ENCODE measurements around the gene DCC.

The DCC gene

DNA sequence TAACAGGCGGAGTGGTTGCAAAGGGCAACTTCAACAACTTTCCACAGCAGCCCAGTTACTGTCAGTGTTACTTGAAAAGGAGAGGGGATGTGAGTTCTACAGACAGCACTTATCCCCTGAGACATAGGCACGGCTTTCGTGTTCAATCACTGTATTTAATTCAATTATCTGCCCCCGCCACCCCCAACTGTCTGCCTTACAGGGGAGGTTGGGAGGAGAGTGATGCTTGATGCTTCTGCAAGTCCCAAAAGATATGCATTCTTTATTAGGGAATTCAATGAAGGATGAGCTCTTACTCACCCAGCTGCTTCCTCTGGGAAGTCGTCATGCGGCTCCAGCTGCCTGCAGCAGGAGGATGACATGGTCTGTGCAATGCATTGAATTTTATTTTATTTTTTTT lies 639.9 kb downstream of the DCC start:
- no CpG with 5 or more reads among the region's 6 CpGs for WGBS (ENCODE audit: insufficient coverage)
- ChIA-PET CTCF (no interaction called here), POLR2A (no interaction called here)
- no peaks in the 10 kb centered on the region for H3K9me3 ChIP-seq (ENCODE audit: control extremely low read depth in 1 of 5, control insufficient read depth in 4 of 5, insufficient read depth in 2 of 5, low read depth in 1 of 5, low read length in 4 of 5)
- no peak overlapping the region for H3K27ac ChIP-seq (ENCODE audit: insufficient read depth in 1 of 2, low read depth in 1 of 2, low read length in 2 of 2, poor library complexity in 1 of 2, severe bottlenecking in 2 of 2)
- H3K4me3 ChIP-seq (ENCODE audit: control insufficient read depth in 1 of 7, extremely low read depth in 1 of 7, insufficient read depth in 4 of 7, low read depth in 2 of 7, low read length in 6 of 7) = no peak overlapping the region
- no peak for DNase-seq
- H3K27me3 ChIP-seq (replicated peaks in 2 of 5; ENCODE audit: control insufficient read depth in 4 of 5, insufficient read depth in 5 of 5, low read length in 4 of 5) = no peaks in the 10 kb centered on the region
- H3K36me3 ChIP-seq (ENCODE audit: control insufficient read depth in 4 of 4, insufficient read depth in 4 of 4, low read length in 3 of 4) = no peaks in the 10 kb centered on the region
- no peaks in the 10 kb centered on the region for H3K4me1 ChIP-seq (ENCODE audit: control extremely low read depth in 1 of 4, control insufficient read depth in 4 of 4, insufficient read depth in 4 of 4, low read length in 3 of 4)

DNA sequence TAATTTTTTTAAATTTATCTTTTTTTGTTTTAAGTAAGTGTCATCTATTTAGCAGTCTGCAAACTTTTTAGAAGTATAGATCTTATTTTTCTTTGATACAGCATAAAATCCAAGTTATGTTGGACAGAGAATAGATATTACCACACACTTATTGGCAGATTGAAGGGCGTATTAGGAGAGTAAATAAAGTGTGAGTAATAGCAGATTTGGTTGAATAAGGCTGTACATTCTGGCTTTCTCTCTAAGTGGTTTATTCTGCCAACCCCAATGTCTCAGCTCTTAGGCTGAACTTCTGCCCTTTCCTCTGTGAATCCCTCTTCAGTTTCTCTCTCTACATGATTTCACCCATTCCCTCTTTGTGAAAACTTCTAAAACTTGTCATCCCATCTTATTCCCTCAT lies 651.2 kb downstream of the DCC start:
- DNase-seq = no peak
- ChIA-PET CTCF (no interaction called here), POLR2A (no interaction called here)
- Histone ChIP-seq H3K4me1 (ENCODE audit: control extremely low read depth in 1 of 4, control insufficient read depth in 4 of 4, insufficient read depth in 4 of 4, low read length in 3 of 4) (no peaks in the 10 kb centered on the region), H3K27me3 (replicated peaks in 2 of 5; ENCODE audit: control insufficient read depth in 4 of 5, insufficient read depth in 5 of 5, low read length in 4 of 5) (no peaks in the 10 kb centered on the region), H3K9me3 (ENCODE audit: control extremely low read depth in 1 of 5, control insufficient read depth in 4 of 5, insufficient read depth in 2 of 5, low read depth in 1 of 5, low read length in 4 of 5) (no peaks in the 10 kb centered on the region), H3K4me3 (ENCODE audit: control insufficient read depth in 1 of 7, extremely low read depth in 1 of 7, insufficient read depth in 4 of 7, low read depth in 2 of 7, low read length in 6 of 7) (no peak overlapping the region), H3K27ac (ENCODE audit: insufficient read depth in 1 of 2, low read depth in 1 of 2, low read length in 2 of 2, poor library complexity in 1 of 2, severe bottlenecking in 2 of 2) (no peak overlapping the region), H3K36me3 (ENCODE audit: control insufficient read depth in 4 of 4, insufficient read depth in 4 of 4, low read length in 3 of 4) (no peaks in the 10 kb centered on the region)
- no CpG with 5 or more reads among the region's 1 CpG for WGBS (ENCODE audit: insufficient coverage)

DNA sequence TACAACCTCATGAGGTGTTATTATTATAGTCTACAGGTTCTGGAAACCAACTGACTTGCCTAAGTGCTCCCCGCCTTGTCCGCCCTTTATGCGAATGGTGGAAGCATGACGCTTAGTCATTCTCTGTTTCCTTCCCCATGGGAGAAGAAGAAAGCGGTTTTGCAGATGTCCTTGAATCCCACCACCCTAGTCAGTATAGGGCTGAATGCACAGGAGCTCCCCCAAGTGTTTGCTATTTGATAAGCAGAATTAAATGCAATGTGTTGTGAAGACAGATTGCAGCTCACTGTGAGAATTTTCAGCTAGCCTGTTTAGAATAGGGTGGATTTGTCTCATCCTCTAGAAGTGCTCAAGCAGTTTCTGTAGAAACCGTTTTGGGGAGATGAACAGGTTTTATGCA lies 652.0 kb downstream of the DCC start:
- Histone ChIP-seq H3K36me3 (ENCODE audit: control insufficient read depth in 4 of 4, insufficient read depth in 4 of 4, low read length in 3 of 4) (no peaks in the 10 kb centered on the region), H3K9me3 (ENCODE audit: control extremely low read depth in 1 of 5, control insufficient read depth in 4 of 5, insufficient read depth in 2 of 5, low read depth in 1 of 5, low read length in 4 of 5) (no peaks in the 10 kb centered on the region), H3K4me3 (ENCODE audit: control insufficient read depth in 1 of 7, extremely low read depth in 1 of 7, insufficient read depth in 4 of 7, low read depth in 2 of 7, low read length in 6 of 7) (no peak overlapping the region), H3K27me3 (replicated peaks in 2 of 5; ENCODE audit: control insufficient read depth in 4 of 5, insufficient read depth in 5 of 5, low read length in 4 of 5) (no peaks in the 10 kb centered on the region), H3K4me1 (ENCODE audit: control extremely low read depth in 1 of 4, control insufficient read depth in 4 of 4, insufficient read depth in 4 of 4, low read length in 3 of 4) (no peaks in the 10 kb centered on the region), H3K27ac (ENCODE audit: insufficient read depth in 1 of 2, low read depth in 1 of 2, low read length in 2 of 2, poor library complexity in 1 of 2, severe bottlenecking in 2 of 2) (no peak overlapping the region)
- WGBS (ENCODE audit: insufficient coverage) = 46% methylated on average over 5 of the region's 6 CpGs
- CTCF ChIA-PET = interaction anchor here (1.1 kb wide), 1 partner anchor 83 kb away, joined by 3 read pairs; no protein-coding TSS in a partner anchor
- DNase-seq = no peak
- POLR2A ChIA-PET = no interaction called here

DNA sequence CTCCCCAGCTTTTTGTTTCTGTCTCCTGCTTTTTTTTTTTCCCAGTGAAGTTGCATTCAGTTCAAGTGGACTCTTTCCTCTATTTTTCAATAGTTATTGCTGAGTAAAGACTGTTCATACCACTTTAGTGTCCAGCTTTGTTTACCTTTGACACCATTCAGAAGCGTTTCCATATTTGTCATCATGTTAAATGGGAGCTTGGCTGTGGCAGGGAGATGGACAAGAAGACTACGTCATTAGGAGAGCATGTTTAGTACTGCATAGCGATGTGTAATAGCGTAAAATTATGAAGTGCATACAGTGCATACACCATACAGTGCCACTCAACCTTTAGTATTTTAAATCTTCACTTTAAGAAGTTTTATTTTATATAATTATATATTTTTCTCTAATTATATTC lies 655.9 kb downstream of the DCC start:
- Histone ChIP-seq H3K4me1 (ENCODE audit: control extremely low read depth in 1 of 4, control insufficient read depth in 4 of 4, insufficient read depth in 4 of 4, low read length in 3 of 4) (no peaks in the 10 kb centered on the region), H3K4me3 (ENCODE audit: control insufficient read depth in 1 of 7, extremely low read depth in 1 of 7, insufficient read depth in 4 of 7, low read depth in 2 of 7, low read length in 6 of 7) (no peak overlapping the region), H3K36me3 (ENCODE audit: control insufficient read depth in 4 of 4, insufficient read depth in 4 of 4, low read length in 3 of 4) (no peaks in the 10 kb centered on the region), H3K27me3 (replicated peaks in 2 of 5; ENCODE audit: control insufficient read depth in 4 of 5, insufficient read depth in 5 of 5, low read length in 4 of 5) (no peaks in the 10 kb centered on the region), H3K27ac (ENCODE audit: insufficient read depth in 1 of 2, low read depth in 1 of 2, low read length in 2 of 2, poor library complexity in 1 of 2, severe bottlenecking in 2 of 2) (no peak overlapping the region), H3K9me3 (ENCODE audit: control extremely low read depth in 1 of 5, control insufficient read depth in 4 of 5, insufficient read depth in 2 of 5, low read depth in 1 of 5, low read length in 4 of 5) (no peaks in the 10 kb centered on the region)
- CTCF ChIA-PET = no interaction called here
- WGBS (ENCODE audit: insufficient coverage) = no CpG with 5 or more reads among the region's 4 CpGs
- POLR2A ChIA-PET = no interaction called here
- DNase-seq = no peak

DNA sequence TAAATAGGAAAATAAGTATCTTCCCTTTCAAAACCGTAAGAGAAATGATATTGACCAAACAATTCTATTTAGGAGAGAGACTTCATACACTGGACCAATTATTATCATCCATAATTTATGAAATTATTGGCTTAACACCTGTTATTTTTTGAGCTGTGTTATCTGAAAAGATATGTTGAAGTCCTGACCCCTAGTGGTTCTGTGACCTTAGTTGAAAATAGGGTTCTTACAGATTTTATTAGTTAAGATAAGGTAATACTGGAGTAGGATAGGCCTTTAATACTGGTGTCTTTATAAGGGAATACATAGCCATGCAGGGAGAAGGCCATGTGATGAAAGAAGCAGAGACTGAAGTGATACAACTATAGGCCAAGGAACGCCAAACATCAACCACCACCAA lies 659.6 kb downstream of the DCC start:
- WGBS (ENCODE audit: insufficient coverage) = no CpG with 5 or more reads among the region's 2 CpGs
- no peak overlapping the region for H3K4me3 ChIP-seq (ENCODE audit: control insufficient read depth in 1 of 7, extremely low read depth in 1 of 7, insufficient read depth in 4 of 7, low read depth in 2 of 7, low read length in 6 of 7)
- H3K27me3 ChIP-seq (replicated peaks in 2 of 5; ENCODE audit: control insufficient read depth in 4 of 5, insufficient read depth in 5 of 5, low read length in 4 of 5) = no peaks in the 10 kb centered on the region
- H3K36me3 ChIP-seq (ENCODE audit: control insufficient read depth in 4 of 4, insufficient read depth in 4 of 4, low read length in 3 of 4) = no peaks in the 10 kb centered on the region
- ChIA-PET CTCF (no interaction called here), POLR2A (no interaction called here)
- no peak overlapping the region for H3K27ac ChIP-seq (ENCODE audit: insufficient read depth in 1 of 2, low read depth in 1 of 2, low read length in 2 of 2, poor library complexity in 1 of 2, severe bottlenecking in 2 of 2)
- no peaks in the 10 kb centered on the region for H3K9me3 ChIP-seq (ENCODE audit: control extremely low read depth in 1 of 5, control insufficient read depth in 4 of 5, insufficient read depth in 2 of 5, low read depth in 1 of 5, low read length in 4 of 5)
- H3K4me1 ChIP-seq (ENCODE audit: control extremely low read depth in 1 of 4, control insufficient read depth in 4 of 4, insufficient read depth in 4 of 4, low read length in 3 of 4) = no peaks in the 10 kb centered on the region
- DNase-seq = no peak

DNA sequence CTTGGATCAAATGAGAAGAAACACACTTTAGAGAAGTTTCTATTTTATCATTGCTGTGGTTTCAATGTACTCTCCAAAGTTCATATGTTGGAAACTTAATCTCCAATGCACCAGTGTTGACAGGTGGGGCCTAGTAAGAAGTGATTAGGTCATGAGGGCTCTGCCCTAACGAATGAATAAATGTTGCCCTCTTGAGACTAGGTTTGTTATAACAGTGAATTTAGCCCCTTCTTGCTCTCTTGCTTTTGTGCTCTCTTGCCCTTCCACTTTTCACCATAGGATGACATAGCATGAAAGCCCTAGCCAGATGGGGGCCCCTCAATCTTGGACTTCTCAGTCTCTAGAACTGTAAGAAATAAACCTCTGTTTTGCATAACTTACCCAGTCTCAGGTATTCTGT lies 664.8 kb downstream of the DCC start:
- ChIA-PET POLR2A (no interaction called here), CTCF (no interaction called here)
- Histone ChIP-seq H3K4me1 (ENCODE audit: control extremely low read depth in 1 of 4, control insufficient read depth in 4 of 4, insufficient read depth in 4 of 4, low read length in 3 of 4) (no peaks in the 10 kb centered on the region), H3K27ac (ENCODE audit: insufficient read depth in 1 of 2, low read depth in 1 of 2, low read length in 2 of 2, poor library complexity in 1 of 2, severe bottlenecking in 2 of 2) (no peak overlapping the region), H3K9me3 (ENCODE audit: control extremely low read depth in 1 of 5, control insufficient read depth in 4 of 5, insufficient read depth in 2 of 5, low read depth in 1 of 5, low read length in 4 of 5) (no peaks in the 10 kb centered on the region), H3K36me3 (ENCODE audit: control insufficient read depth in 4 of 4, insufficient read depth in 4 of 4, low read length in 3 of 4) (no peaks in the 10 kb centered on the region), H3K4me3 (ENCODE audit: control insufficient read depth in 1 of 7, extremely low read depth in 1 of 7, insufficient read depth in 4 of 7, low read depth in 2 of 7, low read length in 6 of 7) (no peak overlapping the region), H3K27me3 (replicated peaks in 2 of 5; ENCODE audit: control insufficient read depth in 4 of 5, insufficient read depth in 5 of 5, low read length in 4 of 5) (no peaks in the 10 kb centered on the region)
- WGBS (ENCODE audit: insufficient coverage) = 88% methylated on average over 1 of the region's 1 CpG
- DNase-seq = no peak

DNA sequence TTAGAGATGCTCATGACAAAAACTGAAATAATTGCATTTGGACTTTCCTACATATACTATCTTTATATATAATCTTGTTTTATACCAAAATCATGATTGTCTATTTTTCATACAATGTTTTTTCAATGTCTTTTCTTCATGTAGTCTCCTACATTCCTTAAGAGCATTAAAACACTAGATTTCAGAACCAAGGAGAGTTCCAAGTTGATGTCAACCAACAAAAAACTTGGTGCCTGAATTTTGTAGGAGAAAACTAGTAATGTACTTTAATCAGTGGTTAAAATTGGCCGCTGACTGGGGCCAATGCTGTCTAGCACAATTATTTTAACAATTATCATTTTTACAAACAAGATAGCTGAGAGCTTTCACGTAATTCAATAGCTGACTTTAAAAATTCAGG lies 678.8 kb downstream of the DCC start:
- POLR2A ChIA-PET = no interaction called here

DNA sequence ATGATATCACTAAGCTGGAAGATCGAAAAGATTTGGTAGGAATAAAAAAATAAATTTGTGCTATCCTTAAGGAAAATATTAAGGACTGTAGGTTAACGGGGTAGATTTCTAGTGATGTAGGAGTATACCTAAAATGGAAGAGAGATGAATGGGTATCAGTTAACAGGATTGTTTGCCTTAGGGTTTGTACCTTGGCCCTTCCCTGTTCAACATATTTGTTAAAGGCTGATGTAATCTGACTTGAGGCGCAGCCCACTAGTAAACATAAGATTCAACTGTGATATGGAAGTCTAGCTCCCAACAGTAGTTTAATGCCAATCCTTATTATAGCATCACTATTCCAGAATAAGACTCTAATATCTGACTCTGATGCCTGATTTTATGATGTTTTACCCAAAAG lies 685.2 kb downstream of the DCC start:
- CTCF ChIA-PET = no interaction called here
- Histone ChIP-seq H3K4me1 (ENCODE audit: control extremely low read depth in 1 of 4, control insufficient read depth in 4 of 4, insufficient read depth in 4 of 4, low read length in 3 of 4) (no peaks in the 10 kb centered on the region), H3K9me3 (ENCODE audit: control extremely low read depth in 1 of 5, control insufficient read depth in 4 of 5, insufficient read depth in 2 of 5, low read depth in 1 of 5, low read length in 4 of 5) (no peaks in the 10 kb centered on the region), H3K27ac (ENCODE audit: insufficient read depth in 1 of 2, low read depth in 1 of 2, low read length in 2 of 2, poor library complexity in 1 of 2, severe bottlenecking in 2 of 2) (no peak overlapping the region), H3K27me3 (replicated peaks in 2 of 5; ENCODE audit: control insufficient read depth in 4 of 5, insufficient read depth in 5 of 5, low read length in 4 of 5) (no peaks in the 10 kb centered on the region), H3K4me3 (ENCODE audit: control insufficient read depth in 1 of 7, extremely low read depth in 1 of 7, insufficient read depth in 4 of 7, low read depth in 2 of 7, low read length in 6 of 7) (no peak overlapping the region), H3K36me3 (ENCODE audit: control insufficient read depth in 4 of 4, insufficient read depth in 4 of 4, low read length in 3 of 4) (no peaks in the 10 kb centered on the region)
- no peak for DNase-seq
- POLR2A ChIA-PET = no interaction called here
- 83% methylated on average over 2 of the region's 3 CpGs for WGBS (ENCODE audit: insufficient coverage)

More for the DNA sequence above, 678.8 kb downstream of the DCC start:
- CTCF ChIA-PET = no interaction called here
- Histone ChIP-seq H3K27me3 (replicated peaks in 2 of 5; ENCODE audit: control insufficient read depth in 4 of 5, insufficient read depth in 5 of 5, low read length in 4 of 5) (no peaks in the 10 kb centered on the region), H3K27ac (ENCODE audit: insufficient read depth in 1 of 2, low read depth in 1 of 2, low read length in 2 of 2, poor library complexity in 1 of 2, severe bottlenecking in 2 of 2) (no peak overlapping the region), H3K4me3 (ENCODE audit: control insufficient read depth in 1 of 7, extremely low read depth in 1 of 7, insufficient read depth in 4 of 7, low read depth in 2 of 7, low read length in 6 of 7) (no peak overlapping the region), H3K36me3 (ENCODE audit: control insufficient read depth in 4 of 4, insufficient read depth in 4 of 4, low read length in 3 of 4) (no peaks in the 10 kb centered on the region), H3K9me3 (ENCODE audit: control extremely low read depth in 1 of 5, control insufficient read depth in 4 of 5, insufficient read depth in 2 of 5, low read depth in 1 of 5, low read length in 4 of 5) (no peaks in the 10 kb centered on the region), H3K4me1 (ENCODE audit: control extremely low read depth in 1 of 4, control insufficient read depth in 4 of 4, insufficient read depth in 4 of 4, low read length in 3 of 4) (no peaks in the 10 kb centered on the region)
- no peak for DNase-seq
- no CpG with 5 or more reads among the region's 2 CpGs for WGBS (ENCODE audit: insufficient coverage)

Data from common myeloid progenitor, CD34-positive (primary cell).